ENCODE data around the gene KRTAP19-4.

DNA sequence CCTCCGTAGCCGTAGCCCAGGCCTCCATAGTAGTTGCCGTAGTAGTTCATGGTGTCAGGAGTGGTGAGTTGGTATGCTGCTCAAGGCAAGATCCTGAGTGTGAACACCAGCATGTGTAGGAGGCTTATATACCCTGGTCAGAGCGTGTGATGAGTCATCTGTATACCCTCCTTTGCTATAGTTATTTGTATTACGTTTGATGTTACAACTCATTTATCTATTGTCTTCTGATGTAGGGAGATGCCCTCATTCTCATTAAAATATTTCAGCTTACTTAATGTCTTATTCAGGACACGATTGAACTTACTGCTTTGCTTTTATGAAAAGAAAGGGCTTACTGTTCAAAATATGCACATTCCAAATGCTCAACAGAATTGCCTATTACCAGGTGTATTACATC is 5.1 kb upstream of the KRTAP19-4 start, which contains the start of gene KRTAP19-5:
- TF ChIP-seq POLR2A (IDR thresholded peaks at IDR 0.05) (no peak), CTCF (IDR thresholded peaks at IDR 0.05) (no peak)

Measured in ovary (tissue), 3 donors.